HEK293 (cell line): ENCODE measurements around the gene TMEM231.

Experiments
- CTCF ChIA-PET: fragments of 350-600 bp; formaldehyde crosslinking; extraction: SDS; loops from one replicate; lab custom pipeline; 2021; ENCODE audit warnings: antibody characterized with exemption; lab: Yijun Ruan, JAX
- POLR2A ChIA-PET: fragments of 300-600 bp; formaldehyde crosslinking; extraction: SDS; loops from one replicate; lab custom pipeline; 2020; ENCODE audit warnings: antibody characterized with exemption, inconsistent platforms; lab: Yijun Ruan, JAX
- H3K27ac ChIP-seq: fragments of 200-500 bp; sonication (Bioruptor generic); 2 replicates; pipeline ENCODE4 v1.5.1; 2014; ENCODE audit warnings: low read depth, low read length, control low read depth, inconsistent platforms; ENCODE audit errors: extremely low read depth
- H3K36me3 ChIP-seq, 2 experiments: fragments of 200-500 bp in 1 of 2; sonication (Bioruptor generic) in 1 of 2; 1 replicate in 1 of 2; 2 replicates in 1 of 2; pipeline ENCODE4 v1.5.1; 2014 to 2017; ENCODE audit warnings: inconsistent platforms in 2 of 2, low read length in 2 of 2; ENCODE audit not compliant: control insufficient read depth in 2 of 2, insufficient read depth in 1 of 2
- H3K4me1 ChIP-seq: fragments of 200-500 bp; sonication (Bioruptor generic); 2 replicates; pipeline ENCODE4 v1.5.1; 2014; ENCODE audit warnings: mild to moderate bottlenecking, low read length, inconsistent platforms; ENCODE audit not compliant: control insufficient read depth, insufficient read depth
- H3K4me3 ChIP-seq: 2 replicates; pipeline ENCODE4 v1.5.1; 2011; ENCODE audit warnings: low read depth, mild to moderate bottlenecking, control low read depth, low read length, moderate library complexity
- H3K9me3 ChIP-seq: fragments of 200-500 bp; sonication (Bioruptor generic); 2 replicates; pipeline ENCODE4 v1.5.1; 2014; ENCODE audit warnings: low read depth, low read length, inconsistent platforms; ENCODE audit not compliant: control insufficient read depth, insufficient read depth
- GLIS1 ChIP-seq: fragments of 450-650 bp; formaldehyde crosslinking; IDR thresholded peaks from 2 replicates; pipeline ENCODE4 v1.5.1; 2016; ENCODE audit warnings: missing biosample characterization, missing genetic modification characterization
- GLIS2 ChIP-seq: fragments of 450-650 bp; formaldehyde crosslinking; IDR thresholded peaks from 2 replicates; pipeline ENCODE4 v1.5.1; 2016; ENCODE audit warnings: missing biosample characterization, missing genetic modification characterization
- HOXD13 ChIP-seq: sonication (generic); formaldehyde crosslinking; IDR thresholded peaks from 2 replicates; pipeline ENCODE4 v1.8.0; 2022; ENCODE audit warnings: missing genetic modification reagents, borderline replicate concordance
- KLF7 ChIP-seq: fragments of 450-650 bp; formaldehyde crosslinking; IDR thresholded peaks from 2 replicates; pipeline ENCODE4 v1.5.1; 2016; ENCODE audit warnings: missing biosample characterization, missing genetic modification characterization, borderline replicate concordance
- MYNN ChIP-seq: fragments of 450-650 bp; formaldehyde crosslinking; IDR thresholded peaks from 2 replicates; pipeline ENCODE4 v1.5.1; 2016; ENCODE audit warnings: missing biosample characterization, missing genetic modification characterization, borderline replicate concordance
- PRDM10 ChIP-seq: fragments of 450-650 bp; formaldehyde crosslinking; IDR thresholded peaks from 2 replicates; pipeline ENCODE4 v1.5.1; 2016; ENCODE audit warnings: missing biosample characterization, missing genetic modification characterization
- SP3 ChIP-seq: fragments of 450-650 bp; formaldehyde crosslinking; IDR thresholded peaks from 2 replicates; pipeline ENCODE4 v1.5.1; 2016; ENCODE audit warnings: missing biosample characterization, missing genetic modification characterization
- YY1 ChIP-seq: fragments of 450-650 bp; formaldehyde crosslinking; IDR thresholded peaks from 2 replicates; pipeline ENCODE4 v1.5.1; 2018; ENCODE audit warnings: missing biosample characterization, missing genetic modification characterization
- YY2 ChIP-seq: fragments of 450-650 bp; formaldehyde crosslinking; IDR thresholded peaks from 2 replicates; pipeline ENCODE4 v1.5.1; 2016; ENCODE audit warnings: missing biosample characterization, missing genetic modification characterization
- ZBTB7A ChIP-seq: fragments of 450-650 bp; formaldehyde crosslinking; IDR thresholded peaks from 2 replicates; pipeline ENCODE4 v1.5.1; 2016; ENCODE audit warnings: low read depth, missing biosample characterization, missing genetic modification characterization
- ZFP69B ChIP-seq: fragments of 450-650 bp; formaldehyde crosslinking; IDR thresholded peaks from 2 replicates; pipeline ENCODE4 v1.5.1; 2016; ENCODE audit warnings: missing biosample characterization, missing genetic modification characterization
- ZNF121 ChIP-seq: fragments of 450-650 bp; formaldehyde crosslinking; IDR thresholded peaks from 2 replicates; pipeline ENCODE4 v1.5.1; 2016; ENCODE audit warnings: missing biosample characterization, missing genetic modification characterization
- ZNF23 ChIP-seq: fragments of 450-650 bp; formaldehyde crosslinking; IDR thresholded peaks from 2 replicates; pipeline ENCODE4 v1.5.1; 2016; ENCODE audit warnings: missing biosample characterization, missing genetic modification characterization, borderline replicate concordance
- ZNF280D ChIP-seq: fragments of 450-650 bp; formaldehyde crosslinking; IDR thresholded peaks from 2 replicates; pipeline ENCODE4 v1.5.1; 2016; ENCODE audit warnings: missing biosample characterization, missing genetic modification characterization
- ZNF394 ChIP-seq: fragments of 450-650 bp; formaldehyde crosslinking; IDR thresholded peaks from 2 replicates; pipeline ENCODE4 v1.5.1; 2016; ENCODE audit warnings: missing biosample characterization, missing genetic modification characterization, mild to moderate bottlenecking, moderate library complexity, borderline replicate concordance
- ZNF600 ChIP-seq: fragments of 450-650 bp; formaldehyde crosslinking; IDR thresholded peaks from 2 replicates; pipeline ENCODE4 v1.5.1; 2016; ENCODE audit warnings: missing biosample characterization, missing genetic modification characterization
- ZNF639 ChIP-seq: fragments of 450-650 bp; formaldehyde crosslinking; IDR thresholded peaks from 2 replicates; pipeline ENCODE4 v1.5.1; 2016; ENCODE audit warnings: missing biosample characterization, missing genetic modification characterization
- ZNF692 ChIP-seq: fragments of 450-650 bp; formaldehyde crosslinking; IDR thresholded peaks from 2 replicates; pipeline ENCODE4 v1.5.1; 2016; ENCODE audit warnings: missing biosample characterization, missing genetic modification characterization
- ZNF777 ChIP-seq: fragments of 450-650 bp; formaldehyde crosslinking; IDR thresholded peaks from 2 replicates; pipeline ENCODE4 v1.5.1; 2017; ENCODE audit warnings: missing biosample characterization, missing genetic modification characterization, borderline replicate concordance
- ZSCAN4 ChIP-seq: fragments of 450-650 bp; formaldehyde crosslinking; IDR thresholded peaks from 2 replicates; pipeline ENCODE4 v1.5.1; 2017; ENCODE audit warnings: missing biosample characterization, missing genetic modification characterization
- ZSCAN5A ChIP-seq: fragments of 450-650 bp; formaldehyde crosslinking; IDR thresholded peaks from 2 replicates; pipeline ENCODE4 v1.5.1; 2016; ENCODE audit warnings: missing biosample characterization, missing genetic modification characterization

The TMEM231 gene

GRCh38 chr16:75555707-75556430, at the start of gene TMEM231:
Gene TMEM231, minus strand, starts transcription at chr16:75556252. Its CDS starts 43 bp downstream, at chr16:75556209.
- ChIA-PET CTCF (interaction anchor here (0.8 to 1.4 kb wide), 4 partner anchors 38 to 92 kb away, joined by 3 to 5 read pairs (median 4); partner anchors contain the start of gene TMEM170A), POLR2A (interaction anchor here (0.8 to 2.2 kb wide), 7 partner anchors 9 to 92 kb away, joined by 3 to 22 read pairs (median 6); partner anchors contain the start of genes ADAT1, GABARAPL2, KARS1 and TERF2IP)
- no peaks in the 10 kb centered on the region for H3K36me3 ChIP-seq
- no peaks in the 10 kb centered on the region for H3K9me3 ChIP-seq
- no peaks in the 10 kb centered on the region for H3K4me1 ChIP-seq
- peak within 1 kb of the TSS; percentile 64 for H3K27ac ChIP-seq
- H3K4me3 ChIP-seq: peak within 1 kb of the TSS; percentile 69
- no peak for TF ChIP-seq ZNF23 (tag by site-specific recombination)
- TF ChIP-seq ZSCAN4 (tag by site-specific recombination): peak; percentile 43; the same call in 1 of the 2 replicates
- no peak for TF ChIP-seq HOXD13 (CRISPR knock-in tag)
- peak; percentile 10; the same call in 1 of the 2 replicates for TF ChIP-seq ZNF394 (tag by site-specific recombination)
- 0 out of 2 replicates have a peak, but pooled peaks have one; percentile 21 for TF ChIP-seq ZNF692 (tag by site-specific recombination)
- peak; percentile 9; the same call in 1 of the 2 replicates for TF ChIP-seq YY1 (tag by site-specific recombination)
- peak; percentile 66 for TF ChIP-seq GLIS2 (tag by site-specific recombination)
- peak; percentile 65 for TF ChIP-seq ZNF777 (tag by site-specific recombination)
- peak; percentile 67 for TF ChIP-seq GLIS1 (tag by site-specific recombination)
- TF ChIP-seq ZNF600 (tag by site-specific recombination): peak; percentile 70
- TF ChIP-seq ZNF121 (tag by site-specific recombination): 0 out of 2 replicates have a peak, but pooled peaks have one; percentile 9
- 0 out of 2 replicates have a peak, but pooled peaks have one; percentile 56 for TF ChIP-seq ZSCAN5A (tag by site-specific recombination)
- no peak for TF ChIP-seq ZNF280D (tag by site-specific recombination)
- peak; percentile 56; the same call in 1 of the 2 replicates for TF ChIP-seq YY2 (tag by site-specific recombination)
- TF ChIP-seq PRDM10: peak; percentile 15; the same call in 1 of the 2 replicates
- TF ChIP-seq ZFP69B: no peak
- TF ChIP-seq SP3: peak; percentile 40; the same call in 1 of the 2 replicates
- no peak for TF ChIP-seq ZBTB7A
- 0 out of 2 replicates have a peak, but pooled peaks have one; percentile 9 for TF ChIP-seq KLF7 (tag by site-specific recombination)
- TF ChIP-seq ZNF639: no peak
- peak; percentile 90; the same call in 1 of the 2 replicates for TF ChIP-seq MYNN (tag by site-specific recombination)
